K562 (cell line): Measurements from ENCODE around the gene TANC1. TPM values are rescaled to one million over a fixed set of nuclear protein-coding genes. Genes with fewer than 3 reads are reported as not detected.
A peak's percentile ranks its signal among the peaks of the same experiment; 100 is the strongest.

ENCODE experiments used
- ATAC-seq: fragments of 200-7000 bp; cut with Tn5 transposase; 3 replicates; pipeline ENCODE4 v1.9.1; 2020; ENCODE audit warnings: moderate library complexity
- BruUV-seq: library from RNA; stranded (reverse); fragments of 400-500 nt; replicated peaks from 2 replicates; lab custom pipeline; 2021; lab: Mats Ljungman, UMichigan
- CTCF ChIA-PET: fragments of 300-600 bp; formaldehyde crosslinking; extraction: SDS; loops from one replicate; lab custom pipeline; 2021; ENCODE audit warnings: low intra/inter-chr PET ratio; lab: Yijun Ruan, JAX
- POLR2A ChIA-PET: fragments of 300-600, 350-650 bp; sonication (Branson Sonifier 250); formaldehyde crosslinking; extraction: SDS; loops from one replicate; lab custom pipeline; 2021; ENCODE audit warnings: antibody characterized with exemption, inconsistent platforms; lab: Yijun Ruan, JAX
- DNase-seq, 4 experiments: peaks; one replicate each; pipeline versions ENCODE4 v3.0.0 to v3.0.0-alpha.2; 2011 to 2018; ENCODE audit warnings: low spot score in 3 of 4, mixed read lengths in 3 of 4; ENCODE audit errors: extremely low read depth in 1 of 4
- FAIRE-seq: peaks from 2 replicates; lab custom pipeline; 2011; peaks lifted over from hg19 to GRCh38; lab: Jason Lieb, UNC
- H2AFZ ChIP-seq: 2 replicates; pipeline ENCODE4 v1.6.0; 2011; ENCODE audit warnings: low read depth, low read length, control low read depth, inconsistent platforms
- H3K27ac ChIP-seq: fragments of 200-600 bp; 3 replicates; pipeline ENCODE4 v1.8.0; 2011; ENCODE audit warnings: low read depth, mild to moderate bottlenecking, control low read depth, inconsistent platforms, low read length, moderate library complexity, mixed read lengths; ENCODE audit errors: extremely low read depth
- H3K27me3 ChIP-seq, 2 experiments: fragments of 300-600 bp in 1 of 2; 2 replicates in 1 of 2; 3 replicates in 1 of 2; pipeline versions ENCODE4 v1.6.0 to v1.8.0; 2011; ENCODE audit warnings: inconsistent platforms in 2 of 2, low read length in 2 of 2, mild to moderate bottlenecking in 1 of 2, mixed read lengths in 1 of 2, moderate library complexity in 1 of 2; ENCODE audit not compliant: control insufficient read depth in 2 of 2, insufficient read depth in 2 of 2
- H3K36me3 ChIP-seq: fragments of 300-600 bp; 3 replicates; pipeline ENCODE4 v1.8.0; 2011; ENCODE audit warnings: mild to moderate bottlenecking, low read length, inconsistent platforms; ENCODE audit not compliant: control insufficient read depth, insufficient read depth
- H3K4me1 ChIP-seq, 2 experiments: fragments of 200-600 bp in 1 of 2; replicated peaks in 1 of 2; 2 replicates in 1 of 2; 3 replicates in 1 of 2; pipeline versions ENCODE4 v1.5.1 to v1.8.0; 2011; ENCODE audit warnings: inconsistent platforms in 2 of 2, low read length in 2 of 2, mild to moderate bottlenecking in 1 of 2, mixed read lengths in 1 of 2, moderate library complexity in 1 of 2; ENCODE audit not compliant: control insufficient read depth in 2 of 2, insufficient read depth in 2 of 2
- H3K4me2 ChIP-seq: 2 replicates; pipeline ENCODE4 v1.6.1; 2011; ENCODE audit warnings: low read length, control low read depth, inconsistent platforms, mixed read lengths; ENCODE audit not compliant: insufficient read depth
- H3K4me3 ChIP-seq: fragments of 200-600 bp; sonication (generic), shearing (Covaris generic); 2 replicates; pipeline ENCODE4 v1.5.1; 2016; ENCODE audit warnings: control low read depth, inconsistent platforms
- H3K79me2 ChIP-seq: fragments of 200-600 bp; 3 replicates; pipeline ENCODE4 v1.8.0; 2011; ENCODE audit warnings: low read length, inconsistent platforms; ENCODE audit not compliant: control insufficient read depth, insufficient read depth
- H3K9ac ChIP-seq, 2 experiments: 2 replicates each; pipeline versions ENCODE4 v1.6.0 to v1.6.1; 2011; ENCODE audit warnings: low read depth in 2 of 2, low read length in 2 of 2, control low read depth in 1 of 2, inconsistent platforms in 1 of 2, mild to moderate bottlenecking in 1 of 2, mixed read lengths in 1 of 2; ENCODE audit not compliant: insufficient read depth in 1 of 2
- H3K9me1 ChIP-seq: one replicate; pipeline ENCODE4 v1.6.0; 2011; ENCODE audit warnings: inconsistent platforms, mild to moderate bottlenecking, low read length, moderate library complexity; ENCODE audit not compliant: control insufficient read depth, insufficient read depth
- H3K9me3 ChIP-seq: replicated peaks from 2 replicates; pipeline ENCODE4 v1.5.1; 2011; ENCODE audit warnings: low read depth, low read length, inconsistent platforms; ENCODE audit not compliant: control insufficient read depth, insufficient read depth
- H4K20me1 ChIP-seq: replicated peaks from 2 replicates; pipeline ENCODE4 v1.6.1; 2011; ENCODE audit warnings: low read length, inconsistent platforms, mixed read lengths; ENCODE audit not compliant: control insufficient read depth, insufficient read depth
- C11orf30 ChIP-seq: fragments of 450-650 bp; IDR thresholded peaks from 2 replicates; pipeline ENCODE4 v1.6.1; 2016; ENCODE audit warnings: low read depth, mild to moderate bottlenecking
- EP300 ChIP-seq: IDR thresholded peaks from 2 replicates; pipeline ENCODE4 v1.6.1; 2012; ENCODE audit warnings: low read length, improper control_type of control experiment
- MAFG ChIP-seq: fragments of 450-650 bp; conservative IDR thresholded peaks from 2 replicates; pipeline ENCODE4 v1.6.1; 2016; ENCODE audit warnings: missing genetic modification characterization, missing compliant biosample characterization
- MTA3 ChIP-seq: fragments of 450-650 bp; formaldehyde crosslinking; IDR thresholded peaks from 2 replicates; pipeline ENCODE4 v1.6.1; 2017; ENCODE audit warnings: mild to moderate bottlenecking, borderline replicate concordance
- SPI1 ChIP-seq: IDR thresholded peaks from 2 replicates; pipeline ENCODE4 v1.6.1; 2011; ENCODE audit warnings: low read depth, low read length, control low read depth, borderline replicate concordance
- TARDBP ChIP-seq: fragments of 450-650 bp; IDR thresholded peaks from 2 replicates; pipeline ENCODE4 v1.6.1; 2016
- TBP ChIP-seq: optimal IDR thresholded peaks from 2 replicates; pipeline ENCODE3; 2011; ENCODE audit warnings: low read depth, low read length, improper control_type of control experiment
- ZNF316 ChIP-seq: fragments of 450-650 bp; IDR thresholded peaks from 2 replicates; pipeline ENCODE4 v1.6.1; 2016
- WGBS: fragments of 100-300 bp; shearing (Covaris generic); methylation state at CpG from one replicate; pipeline ENCODE4 v1.1.6; 2016; ENCODE audit warnings: low coverage, mixed read lengths; ENCODE audit not compliant: insufficient coverage; ENCODE audit errors: missing lambda C conversion rate; 5-methylcytosine and 5-hydroxymethylcytosine counted together
- in situ Hi-C: fragments of 300-500 bp; cut with MboI; formaldehyde crosslinking; loops from 4 replicates; pipeline ENCODE4 v1.15.0; 2018; ENCODE audit warnings: inconsistent platforms, mixed read lengths
- intact Hi-C: fragments of 100-400 bp; cut with micrococcal nuclease; formaldehyde crosslinking; loops from 2 replicates; pipeline ENCODE4 v1.14.2; 2022
- polyA plus RNA-seq, 8 experiments: library from polyadenylated mRNA; depleted of rRNA in 4 of 8; stranded (reverse) in 5 of 8; unstranded in 3 of 8; fragments of >200 nt; fragmentation: Nextera tagmentation in 2 of 8; fragmentation: Illumina TruSeq in 1 of 8; extraction: Ambion mirVana in 2 of 8; extraction: Trizol in 1 of 8; gene quantifications; 2 replicates each; pipeline versions ENCODE4 v1.2.1 to v1.2.3, GENCODE V29; 2011 to 2014; ENCODE audit warnings: inconsistent platforms in 1 of 8, missing spikeins in 1 of 8
- total RNA-seq, 7 experiments: library from RNA; depleted of rRNA in 6 of 7; stranded (reverse); fragments of >200 nt in 6 of 7; fragmentation: Illumina TruSeq in 2 of 7; extraction: Trizol in 2 of 7; gene quantifications; 2 replicates each; pipeline versions ENCODE4 v1.2.1 to v1.2.3, GENCODE V29; 2011 to 2021; ENCODE audit warnings: low replicate concordance in 1 of 7
- TF ChIP-seq, protein P1 (sequence below), 2 experiments: IDR thresholded peaks in 1 of 2; conservative IDR thresholded peaks in 1 of 2; 2 replicates each; pipeline ENCODE4 v1.6.1; 2016; ENCODE audit warnings: low read depth in 2 of 2, mild to moderate bottlenecking in 1 of 2, missing compliant biosample characterization in 1 of 2, missing genetic modification characterization in 1 of 2, moderate library complexity in 1 of 2
- TF ChIP-seq, protein P2 (sequence below): sonication (generic); formaldehyde crosslinking; IDR thresholded peaks from 2 replicates; pipeline ENCODE4 v1.5.0; 2020; ENCODE audit warnings: missing genetic modification reagents
- TF ChIP-seq, protein P3 (sequence below): fragments of 250-450 bp; sonication (Bioruptor Pico); IDR thresholded peaks from 2 replicates; pipeline ENCODE4 v1.5.0; 2020; ENCODE audit warnings: mild to moderate bottlenecking, borderline replicate concordance
- TF ChIP-seq, protein P4 (sequence below): conservative IDR thresholded peaks from 2 replicates; pipeline ENCODE4 v1.6.1; 2011; ENCODE audit warnings: low read depth, mild to moderate bottlenecking, low read length; ENCODE audit not compliant: control insufficient read depth

The TANC1 gene
- total and polyA plus RNA-seq, 9 of the 15 experiments (the other 6 are each of a cell fraction or from before 2014, with no cell fraction given): under 0.01 to 0.20 (median 0.07) TPM; not detected in 1

DNA sequence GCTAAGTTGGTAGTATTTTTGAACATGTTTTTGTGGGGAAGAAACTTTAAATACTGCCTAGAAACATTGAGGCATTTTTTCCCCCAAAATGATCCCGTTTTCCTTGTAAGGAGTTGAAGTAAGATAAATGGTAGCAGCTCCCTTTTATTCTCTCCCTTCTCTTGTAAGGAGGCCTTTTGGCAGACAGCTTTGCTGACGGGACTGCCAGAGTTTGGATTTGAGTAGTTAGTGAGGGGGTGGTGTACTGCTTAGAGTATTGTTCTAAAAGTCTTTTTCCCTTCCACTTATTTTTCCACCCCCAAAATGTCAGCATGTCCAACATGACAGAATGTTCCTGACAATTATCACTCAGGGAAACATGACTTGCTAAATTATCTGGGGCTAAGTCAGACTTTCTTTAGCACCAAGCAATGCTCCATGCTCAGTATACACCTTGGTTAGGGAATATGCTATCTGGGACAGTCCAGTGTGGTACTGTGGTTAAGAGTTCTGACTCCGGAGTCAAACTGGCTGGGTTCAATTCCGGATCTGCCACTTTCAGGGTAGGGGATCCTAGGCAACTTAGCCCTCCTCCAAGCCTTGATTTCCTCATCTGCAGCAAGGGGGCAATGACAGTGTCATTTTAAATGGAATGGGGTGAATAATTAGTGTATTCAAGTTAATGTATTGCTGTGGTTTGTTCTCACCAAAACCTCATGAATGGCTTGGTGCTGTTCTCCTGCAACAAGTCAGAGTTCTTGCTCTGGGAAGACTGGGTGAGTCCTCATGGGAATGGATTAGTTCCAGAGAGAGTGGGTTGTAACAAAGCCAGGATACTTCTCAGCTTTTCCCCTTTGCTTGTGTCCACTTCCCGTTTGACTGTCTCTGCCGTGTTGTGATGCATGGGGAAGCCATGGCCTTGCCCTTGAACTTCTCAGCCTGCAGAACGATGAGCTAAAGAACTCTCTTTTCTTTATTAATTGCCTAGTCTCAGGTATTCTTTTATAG is 116.2 kb downstream of the TANC1 start:
- no peaks in the 10 kb centered on the region for H3K9me3 ChIP-seq
- H3K79me2 ChIP-seq: no peaks in the 10 kb centered on the region
- BruUV-seq: TSS peak; percentile 99
- H3K4me1 ChIP-seq: peaks cover 0 to 5% of the 10 kb centered on the region in 2 experiments; a peak in 2 of 5 replicates
- CTCF ChIA-PET: no interaction called here
- 8% methylated on average over 7 of the region's 7 CpGs for WGBS
- intact Hi-C loops (no loop called here), in situ Hi-C loops (no loop called here)
- H2AFZ ChIP-seq: peak overlapping the region; percentile 37; the same call in 1 of the 2 replicates
- no peak overlapping the region for H3K4me3 ChIP-seq
- no peaks in the 10 kb centered on the region for H4K20me1 ChIP-seq
- H3K27me3 ChIP-seq: peaks cover 2 to 13% of the 10 kb centered on the region in 2 experiments; a peak in 2 of 5 replicates
- H3K9me1 ChIP-seq: no peaks in the 10 kb centered on the region
- no peak overlapping the region for H3K9ac ChIP-seq
- no peak for DNase-seq
- no peak overlapping the region for H3K27ac ChIP-seq
- no peaks in the 10 kb centered on the region for H3K36me3 ChIP-seq
- peak; percentile 48 for FAIRE-seq
- ATAC-seq: peak; percentile 39; the same call in 2 of the 3 replicates
- H3K4me2 ChIP-seq: no peak overlapping the region
- POLR2A ChIA-PET: interaction anchor here (0.6 to 1.3 kb wide), 3 partner anchors 12 to 875 kb away, joined by 3 to 7 read pairs (median 4); no protein-coding TSS in a partner anchor
- TF ChIP-seq, protein P1, sequence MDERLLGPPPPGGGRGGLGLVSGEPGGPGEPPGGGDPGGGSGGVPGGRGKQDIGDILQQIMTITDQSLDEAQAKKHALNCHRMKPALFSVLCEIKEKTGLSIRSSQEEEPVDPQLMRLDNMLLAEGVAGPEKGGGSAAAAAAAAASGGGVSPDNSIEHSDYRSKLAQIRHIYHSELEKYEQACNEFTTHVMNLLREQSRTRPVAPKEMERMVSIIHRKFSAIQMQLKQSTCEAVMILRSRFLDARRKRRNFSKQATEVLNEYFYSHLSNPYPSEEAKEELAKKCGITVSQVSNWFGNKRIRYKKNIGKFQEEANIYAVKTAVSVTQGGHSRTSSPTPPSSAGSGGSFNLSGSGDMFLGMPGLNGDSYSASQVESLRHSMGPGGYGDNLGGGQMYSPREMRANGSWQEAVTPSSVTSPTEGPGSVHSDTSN (CRISPR knock-in tag; IDR thresholded peaks at IDR 0.05; ENCODE audit: low read depth): no peak
- TF ChIP-seq, protein P1 (tag; conservative IDR thresholded peaks at IDR 0.05; ENCODE audit: low read depth): peak; percentile 34; the same call in 1 of the 2 replicates
- no peak for TF ChIP-seq EP300
- TF ChIP-seq ZNF316: peak; percentile 61
- peak; percentile 53; the same call in 1 of the 2 replicates for TF ChIP-seq C11orf30
- TF ChIP-seq TBP: peak; percentile 87
- TF ChIP-seq MTA3: 0 out of 2 replicates have a peak, but pooled peaks have one; percentile 23
- TF ChIP-seq, protein P2, sequence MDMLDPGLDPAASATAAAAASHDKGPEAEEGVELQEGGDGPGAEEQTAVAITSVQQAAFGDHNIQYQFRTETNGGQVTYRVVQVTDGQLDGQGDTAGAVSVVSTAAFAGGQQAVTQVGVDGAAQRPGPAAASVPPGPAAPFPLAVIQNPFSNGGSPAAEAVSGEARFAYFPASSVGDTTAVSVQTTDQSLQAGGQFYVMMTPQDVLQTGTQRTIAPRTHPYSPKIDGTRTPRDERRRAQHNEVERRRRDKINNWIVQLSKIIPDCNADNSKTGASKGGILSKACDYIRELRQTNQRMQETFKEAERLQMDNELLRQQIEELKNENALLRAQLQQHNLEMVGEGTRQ (CRISPR knock-in tag): no peak
- TF ChIP-seq TARDBP: no peak
- TF ChIP-seq, protein P3, sequence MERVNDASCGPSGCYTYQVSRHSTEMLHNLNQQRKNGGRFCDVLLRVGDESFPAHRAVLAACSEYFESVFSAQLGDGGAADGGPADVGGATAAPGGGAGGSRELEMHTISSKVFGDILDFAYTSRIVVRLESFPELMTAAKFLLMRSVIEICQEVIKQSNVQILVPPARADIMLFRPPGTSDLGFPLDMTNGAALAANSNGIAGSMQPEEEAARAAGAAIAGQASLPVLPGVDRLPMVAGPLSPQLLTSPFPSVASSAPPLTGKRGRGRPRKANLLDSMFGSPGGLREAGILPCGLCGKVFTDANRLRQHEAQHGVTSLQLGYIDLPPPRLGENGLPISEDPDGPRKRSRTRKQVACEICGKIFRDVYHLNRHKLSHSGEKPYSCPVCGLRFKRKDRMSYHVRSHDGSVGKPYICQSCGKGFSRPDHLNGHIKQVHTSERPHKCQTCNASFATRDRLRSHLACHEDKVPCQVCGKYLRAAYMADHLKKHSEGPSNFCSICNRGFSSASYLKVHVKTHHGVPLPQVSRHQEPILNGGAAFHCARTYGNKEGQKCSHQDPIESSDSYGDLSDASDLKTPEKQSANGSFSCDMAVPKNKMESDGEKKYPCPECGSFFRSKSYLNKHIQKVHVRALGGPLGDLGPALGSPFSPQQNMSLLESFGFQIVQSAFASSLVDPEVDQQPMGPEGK (CRISPR knock-in tag): no peak
- peak; percentile 91 for TF ChIP-seq MAFG
- TF ChIP-seq, protein P4, sequence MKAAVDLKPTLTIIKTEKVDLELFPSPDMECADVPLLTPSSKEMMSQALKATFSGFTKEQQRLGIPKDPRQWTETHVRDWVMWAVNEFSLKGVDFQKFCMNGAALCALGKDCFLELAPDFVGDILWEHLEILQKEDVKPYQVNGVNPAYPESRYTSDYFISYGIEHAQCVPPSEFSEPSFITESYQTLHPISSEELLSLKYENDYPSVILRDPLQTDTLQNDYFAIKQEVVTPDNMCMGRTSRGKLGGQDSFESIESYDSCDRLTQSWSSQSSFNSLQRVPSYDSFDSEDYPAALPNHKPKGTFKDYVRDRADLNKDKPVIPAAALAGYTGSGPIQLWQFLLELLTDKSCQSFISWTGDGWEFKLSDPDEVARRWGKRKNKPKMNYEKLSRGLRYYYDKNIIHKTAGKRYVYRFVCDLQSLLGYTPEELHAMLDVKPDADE: no peak
- peak; percentile 63; the same call in 1 of the 2 replicates for TF ChIP-seq SPI1
